HEK293 (cell line): ENCODE data around the gene ATXN1L.

ENCODE experiments used
- CTCF ChIA-PET: fragments of 350-600 bp; formaldehyde crosslinking; extraction: SDS; loops from one replicate; lab custom pipeline; 2021; ENCODE audit warnings: antibody characterized with exemption; lab: Yijun Ruan, JAX
- POLR2A ChIA-PET: fragments of 300-600 bp; formaldehyde crosslinking; extraction: SDS; loops from one replicate; lab custom pipeline; 2020; ENCODE audit warnings: antibody characterized with exemption, inconsistent platforms; lab: Yijun Ruan, JAX
- H3K27ac ChIP-seq: fragments of 200-500 bp; sonication (Bioruptor generic); 2 replicates; pipeline ENCODE4 v1.5.1; 2014; ENCODE audit warnings: low read depth, low read length, control low read depth, inconsistent platforms; ENCODE audit errors: extremely low read depth
- H3K36me3 ChIP-seq, 2 experiments: fragments of 200-500 bp in 1 of 2; sonication (Bioruptor generic) in 1 of 2; 1 replicate in 1 of 2; 2 replicates in 1 of 2; pipeline ENCODE4 v1.5.1; 2014 to 2017; ENCODE audit warnings: inconsistent platforms in 2 of 2, low read length in 2 of 2; ENCODE audit not compliant: control insufficient read depth in 2 of 2, insufficient read depth in 1 of 2
- H3K4me1 ChIP-seq: fragments of 200-500 bp; sonication (Bioruptor generic); 2 replicates; pipeline ENCODE4 v1.5.1; 2014; ENCODE audit warnings: mild to moderate bottlenecking, low read length, inconsistent platforms; ENCODE audit not compliant: control insufficient read depth, insufficient read depth
- H3K4me3 ChIP-seq: 2 replicates; pipeline ENCODE4 v1.5.1; 2011; ENCODE audit warnings: low read depth, mild to moderate bottlenecking, control low read depth, low read length, moderate library complexity
- H3K9me3 ChIP-seq: fragments of 200-500 bp; sonication (Bioruptor generic); 2 replicates; pipeline ENCODE4 v1.5.1; 2014; ENCODE audit warnings: low read depth, low read length, inconsistent platforms; ENCODE audit not compliant: control insufficient read depth, insufficient read depth
- RBAK ChIP-seq: fragments of 450-650 bp; formaldehyde crosslinking; IDR thresholded peaks from 2 replicates; pipeline ENCODE4 v1.5.1; 2016; ENCODE audit warnings: missing biosample characterization, missing genetic modification characterization
- YY2 ChIP-seq: fragments of 450-650 bp; formaldehyde crosslinking; IDR thresholded peaks from 2 replicates; pipeline ENCODE4 v1.5.1; 2016; ENCODE audit warnings: missing biosample characterization, missing genetic modification characterization
- ZBTB1 ChIP-seq: fragments of 450-650 bp; formaldehyde crosslinking; IDR thresholded peaks from 2 replicates; pipeline ENCODE4 v1.5.1; 2016; ENCODE audit warnings: missing biosample characterization, missing genetic modification characterization
- ZBTB6 ChIP-seq: fragments of 450-650 bp; formaldehyde crosslinking; IDR thresholded peaks from 2 replicates; pipeline ENCODE4 v1.5.1; 2017; ENCODE audit warnings: missing biosample characterization, missing genetic modification characterization
- ZFP37 ChIP-seq: fragments of 450-650 bp; formaldehyde crosslinking; IDR thresholded peaks from 2 replicates; pipeline ENCODE4 v1.5.1; 2016; ENCODE audit warnings: missing biosample characterization, missing genetic modification characterization
- ZFP41 ChIP-seq: fragments of 450-650 bp; formaldehyde crosslinking; IDR thresholded peaks from 2 replicates; pipeline ENCODE4 v1.5.1; 2016; ENCODE audit warnings: missing biosample characterization, missing genetic modification characterization, borderline replicate concordance
- ZNF10 ChIP-seq: fragments of 450-650 bp; formaldehyde crosslinking; IDR thresholded peaks from 2 replicates; pipeline ENCODE4 v1.5.1; 2017; ENCODE audit warnings: missing biosample characterization, missing genetic modification characterization
- ZNF133 ChIP-seq: fragments of 450-650 bp; formaldehyde crosslinking; IDR thresholded peaks from 2 replicates; pipeline ENCODE4 v1.5.1; 2016; ENCODE audit warnings: missing biosample characterization, missing genetic modification characterization
- ZNF175 ChIP-seq: fragments of 450-650 bp; formaldehyde crosslinking; IDR thresholded peaks from 2 replicates; pipeline ENCODE4 v1.5.1; 2016; ENCODE audit warnings: missing biosample characterization, missing genetic modification characterization
- ZNF214 ChIP-seq: fragments of 450-650 bp; formaldehyde crosslinking; IDR thresholded peaks from 2 replicates; pipeline ENCODE4 v1.5.1; 2017; ENCODE audit warnings: missing biosample characterization, mild to moderate bottlenecking, missing genetic modification characterization, borderline replicate concordance
- ZNF302 ChIP-seq: fragments of 450-650 bp; formaldehyde crosslinking; IDR thresholded peaks from 2 replicates; pipeline ENCODE4 v1.5.1; 2016; ENCODE audit warnings: missing biosample characterization, missing genetic modification characterization, low read depth
- ZNF324 ChIP-seq: fragments of 450-650 bp; formaldehyde crosslinking; IDR thresholded peaks from 2 replicates; pipeline ENCODE4 v1.5.1; 2016; ENCODE audit warnings: missing biosample characterization, missing genetic modification characterization
- ZNF501 ChIP-seq: fragments of 450-650 bp; formaldehyde crosslinking; IDR thresholded peaks from 2 replicates; pipeline ENCODE4 v1.5.1; 2016; ENCODE audit warnings: missing biosample characterization, missing genetic modification characterization
- ZNF610 ChIP-seq: fragments of 450-650 bp; formaldehyde crosslinking; IDR thresholded peaks from 2 replicates; pipeline ENCODE4 v1.5.1; 2016; ENCODE audit warnings: missing biosample characterization, missing genetic modification characterization, borderline replicate concordance
- ZNF624 ChIP-seq: fragments of 450-650 bp; formaldehyde crosslinking; IDR thresholded peaks from 2 replicates; pipeline ENCODE4 v1.5.1; 2017; ENCODE audit warnings: missing biosample characterization, missing genetic modification characterization
- ZNF777 ChIP-seq: fragments of 450-650 bp; formaldehyde crosslinking; IDR thresholded peaks from 2 replicates; pipeline ENCODE4 v1.5.1; 2017; ENCODE audit warnings: missing biosample characterization, missing genetic modification characterization, borderline replicate concordance
- ZSCAN16 ChIP-seq: fragments of 450-650 bp; formaldehyde crosslinking; IDR thresholded peaks from 2 replicates; pipeline ENCODE4 v1.5.1; 2016; ENCODE audit warnings: missing biosample characterization, missing genetic modification characterization
- ZSCAN4 ChIP-seq: fragments of 450-650 bp; formaldehyde crosslinking; IDR thresholded peaks from 2 replicates; pipeline ENCODE4 v1.5.1; 2017; ENCODE audit warnings: missing biosample characterization, missing genetic modification characterization
- TF ChIP-seq, protein P1 (sequence below): fragments of 450-650 bp; formaldehyde crosslinking; IDR thresholded peaks from 2 replicates; pipeline ENCODE4 v1.5.1; 2016; ENCODE audit warnings: missing biosample characterization, missing genetic modification characterization
- TF ChIP-seq, protein P2 (sequence below): fragments of 450-650 bp; formaldehyde crosslinking; IDR thresholded peaks from 2 replicates; pipeline ENCODE4 v1.5.1; 2016; ENCODE audit warnings: missing biosample characterization, missing genetic modification characterization
- TF ChIP-seq, protein P3 (sequence below): fragments of 450-650 bp; formaldehyde crosslinking; IDR thresholded peaks from 2 replicates; pipeline ENCODE4 v1.5.1; 2016; ENCODE audit warnings: missing biosample characterization, missing genetic modification characterization, borderline replicate concordance

The ATXN1L gene

GRCh38 chr16:71889147-71889546 lies 43.4 kb downstream of the ATXN1L start:
- POLR2A ChIA-PET: interaction anchor here (0.7 kb wide), 1 partner anchor 11 kb away, joined by 4 read pairs; no protein-coding TSS in a partner anchor
- TF ChIP-seq ZNF214 (tag by site-specific recombination) (no peak), ZNF324 (no peak), ZSCAN4 (no peak), ZFP37 (no peak), ZBTB6 (tag by site-specific recombination) (no peak), ZNF175 (no peak), RBAK (tag by site-specific recombination) (no peak), ZNF624 (tag by site-specific recombination) (no peak), ZBTB1 (tag by site-specific recombination) (no peak), ZNF777 (no peak), ZNF610 (tag by site-specific recombination) (no peak), ZNF10 (tag by site-specific recombination) (no peak), ZNF133 (tag by site-specific recombination) (no peak), ZNF501 (tag by site-specific recombination) (no peak), ZFP41 (tag by site-specific recombination) (no peak)
- TF ChIP-seq, protein P1, sequence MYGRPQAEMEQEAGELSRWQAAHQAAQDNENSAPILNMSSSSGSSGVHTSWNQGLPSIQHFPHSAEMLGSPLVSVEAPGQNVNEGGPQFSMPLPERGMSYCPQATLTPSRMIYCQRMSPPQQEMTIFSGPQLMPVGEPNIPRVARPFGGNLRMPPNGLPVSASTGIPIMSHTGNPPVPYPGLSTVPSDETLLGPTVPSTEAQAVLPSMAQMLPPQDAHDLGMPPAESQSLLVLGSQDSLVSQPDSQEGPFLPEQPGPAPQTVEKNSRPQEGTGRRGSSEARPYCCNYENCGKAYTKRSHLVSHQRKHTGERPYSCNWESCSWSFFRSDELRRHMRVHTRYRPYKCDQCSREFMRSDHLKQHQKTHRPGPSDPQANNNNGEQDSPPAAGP (tag by site-specific recombination): no peak
- TF ChIP-seq, protein P2, sequence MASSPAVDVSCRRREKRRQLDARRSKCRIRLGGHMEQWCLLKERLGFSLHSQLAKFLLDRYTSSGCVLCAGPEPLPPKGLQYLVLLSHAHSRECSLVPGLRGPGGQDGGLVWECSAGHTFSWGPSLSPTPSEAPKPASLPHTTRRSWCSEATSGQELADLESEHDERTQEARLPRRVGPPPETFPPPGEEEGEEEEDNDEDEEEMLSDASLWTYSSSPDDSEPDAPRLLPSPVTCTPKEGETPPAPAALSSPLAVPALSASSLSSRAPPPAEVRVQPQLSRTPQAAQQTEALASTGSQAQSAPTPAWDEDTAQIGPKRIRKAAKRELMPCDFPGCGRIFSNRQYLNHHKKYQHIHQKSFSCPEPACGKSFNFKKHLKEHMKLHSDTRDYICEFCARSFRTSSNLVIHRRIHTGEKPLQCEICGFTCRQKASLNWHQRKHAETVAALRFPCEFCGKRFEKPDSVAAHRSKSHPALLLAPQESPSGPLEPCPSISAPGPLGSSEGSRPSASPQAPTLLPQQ (tag by site-specific recombination): no peak
- TF ChIP-seq, protein P3, sequence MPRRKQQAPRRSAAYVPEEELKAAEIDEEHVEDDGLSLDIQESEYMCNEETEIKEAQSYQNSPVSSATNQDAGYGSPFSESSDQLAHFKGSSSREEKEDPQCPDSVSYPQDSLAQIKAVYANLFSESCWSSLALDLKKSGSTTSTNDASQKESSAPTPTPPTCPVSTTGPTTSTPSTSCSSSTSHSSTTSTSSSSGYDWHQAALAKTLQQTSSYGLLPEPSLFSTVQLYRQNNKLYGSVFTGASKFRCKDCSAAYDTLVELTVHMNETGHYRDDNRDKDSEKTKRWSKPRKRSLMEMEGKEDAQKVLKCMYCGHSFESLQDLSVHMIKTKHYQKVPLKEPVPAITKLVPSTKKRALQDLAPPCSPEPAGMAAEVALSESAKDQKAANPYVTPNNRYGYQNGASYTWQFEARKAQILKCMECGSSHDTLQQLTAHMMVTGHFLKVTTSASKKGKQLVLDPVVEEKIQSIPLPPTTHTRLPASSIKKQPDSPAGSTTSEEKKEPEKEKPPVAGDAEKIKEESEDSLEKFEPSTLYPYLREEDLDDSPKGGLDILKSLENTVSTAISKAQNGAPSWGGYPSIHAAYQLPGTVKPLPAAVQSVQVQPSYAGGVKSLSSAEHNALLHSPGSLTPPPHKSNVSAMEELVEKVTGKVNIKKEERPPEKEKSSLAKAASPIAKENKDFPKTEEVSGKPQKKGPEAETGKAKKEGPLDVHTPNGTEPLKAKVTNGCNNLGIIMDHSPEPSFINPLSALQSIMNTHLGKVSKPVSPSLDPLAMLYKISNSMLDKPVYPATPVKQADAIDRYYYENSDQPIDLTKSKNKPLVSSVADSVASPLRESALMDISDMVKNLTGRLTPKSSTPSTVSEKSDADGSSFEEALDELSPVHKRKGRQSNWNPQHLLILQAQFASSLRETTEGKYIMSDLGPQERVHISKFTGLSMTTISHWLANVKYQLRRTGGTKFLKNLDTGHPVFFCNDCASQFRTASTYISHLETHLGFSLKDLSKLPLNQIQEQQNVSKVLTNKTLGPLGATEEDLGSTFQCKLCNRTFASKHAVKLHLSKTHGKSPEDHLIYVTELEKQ (tag by site-specific recombination): no peak
- no peaks in the 10 kb centered on the region for H3K9me3 ChIP-seq
- no peak overlapping the region for H3K4me3 ChIP-seq
- no peak overlapping the region for H3K27ac ChIP-seq
- no peaks in the 10 kb centered on the region for H3K36me3 ChIP-seq
- CTCF ChIA-PET: no interaction called here
- no peaks in the 10 kb centered on the region for H3K4me1 ChIP-seq

- ChIA-PET CTCF (interaction anchor here (0.7 kb wide), 2 partner anchors 11 to 19 kb away, joined by 3 read pairs; no protein-coding TSS in a partner anchor), POLR2A (interaction anchor here (1.0 to 6.0 kb wide), 4 partner anchors 8 to 68 kb away, joined by 3 to 51 read pairs (median 6); partner anchors contain the start of gene ZNF821)
- H3K9me3 ChIP-seq: no peaks in the 10 kb centered on the region
- TF ChIP-seq ZNF10 (tag by site-specific recombination) (no peak), ZSCAN16 (tag by site-specific recombination) (no peak), YY2 (tag by site-specific recombination) (no peak), ZNF302 (no peak)
- H3K36me3 ChIP-seq: peaks cover 5 to 7% of the 10 kb centered on the region in 2 experiments; a peak in 2 of 3 replicates
- H3K4me1 ChIP-seq: 0 out of 2 replicates have a peak, but pooled peaks cover 2% of the 10 kb centered on the region
- peak overlapping the region; percentile 55 for H3K4me3 ChIP-seq
- no peak overlapping the region for H3K27ac ChIP-seq
Measured at GRCh38 chr16:71893888-71894228, 48.1 kb downstream of the ATXN1L start.
